ENCODE data around the gene EFCC1.

The EFCC1 gene

GRCh38 chr3:129007792-129008191 lies 6.7 kb downstream of the EFCC1 start:
- DNase-seq, result no peak
- in situ Hi-C loops (cut with MboI; ENCODE audit: low pct_unique_long_range_greater_than_20kb, low sequenced_read_pairs), result no loop called here

- no peak for DNase-seq
- in situ Hi-C loops (cut with MboI; ENCODE audit: low pct_unique_long_range_greater_than_20kb, low sequenced_read_pairs), result no loop called here
These were observed 8.2 kb downstream of the EFCC1 start for GRCh38 chr3:129009266-129009665.

GRCh38 chr3:129010310-129010956 lies 9.3 kb downstream of the EFCC1 start:
- no peak for DNase-seq
- in situ Hi-C loops (cut with MboI; ENCODE audit: low pct_unique_long_range_greater_than_20kb, low sequenced_read_pairs), result no loop called here

GRCh38 chr3:129013491-129013891 lies 12.4 kb downstream of the EFCC1 start:
- DNase-seq, result no peak
- in situ Hi-C loops (cut with MboI; ENCODE audit: low pct_unique_long_range_greater_than_20kb, low sequenced_read_pairs), result no loop called here

- in situ Hi-C loops (cut with MboI; ENCODE audit: low pct_unique_long_range_greater_than_20kb, low sequenced_read_pairs), result no loop called here
These were observed 13.0 kb downstream of the EFCC1 start for GRCh38 chr3:129014148-129014547.

GRCh38 chr3:129014793-129015345 lies 13.8 kb downstream of the EFCC1 start:
- DNase-seq, result no peak

More at GRCh38 chr3:129014148-129014547, 13.0 kb downstream of the EFCC1 start:
- no peak for DNase-seq

GRCh38 chr3:129015388-129016105 lies 14.4 kb downstream of the EFCC1 start:
- in situ Hi-C loops (cut with MboI; ENCODE audit: low pct_unique_long_range_greater_than_20kb, low sequenced_read_pairs), result no loop called here
- peak; percentile 33 for DNase-seq

More at GRCh38 chr3:129014793-129015345, 13.8 kb downstream of the EFCC1 start:
- in situ Hi-C loops (cut with MboI; ENCODE audit: low pct_unique_long_range_greater_than_20kb, low sequenced_read_pairs), result no loop called here

GRCh38 chr3:129016356-129016719 lies 15.2 kb downstream of the EFCC1 start:
- DNase-seq, result peak; percentile 81
- in situ Hi-C loops (cut with MboI; ENCODE audit: low pct_unique_long_range_greater_than_20kb, low sequenced_read_pairs), result no loop called here

GRCh38 chr3:129016720-129017483 lies 15.8 kb downstream of the EFCC1 start:
- in situ Hi-C loops (cut with MboI; ENCODE audit: low pct_unique_long_range_greater_than_20kb, low sequenced_read_pairs), result no loop called here
- DNase-seq, result no peak

GRCh38 chr3:129017484-129017899 lies 16.4 kb downstream of the EFCC1 start:
- in situ Hi-C loops (cut with MboI; ENCODE audit: low pct_unique_long_range_greater_than_20kb, low sequenced_read_pairs), result no loop called here
- no peak for DNase-seq

- in situ Hi-C loops (cut with MboI; ENCODE audit: low pct_unique_long_range_greater_than_20kb, low sequenced_read_pairs), result no loop called here
- no peak for DNase-seq
These were observed 17.2 kb downstream of the EFCC1 start for GRCh38 chr3:129018271-129018670.

GRCh38 chr3:129018751-129019150 lies 17.6 kb downstream of the EFCC1 start:
- in situ Hi-C loops (cut with MboI; ENCODE audit: low pct_unique_long_range_greater_than_20kb, low sequenced_read_pairs), result no loop called here
- DNase-seq, result no peak

GRCh38 chr3:129019266-129019665 lies 18.2 kb downstream of the EFCC1 start:
- no peak for DNase-seq
- in situ Hi-C loops (cut with MboI; ENCODE audit: low pct_unique_long_range_greater_than_20kb, low sequenced_read_pairs), result no loop called here

GRCh38 chr3:129020691-129021090 lies 19.6 kb downstream of the EFCC1 start:
- in situ Hi-C loops (cut with MboI; ENCODE audit: low pct_unique_long_range_greater_than_20kb, low sequenced_read_pairs), result no loop called here
- DNase-seq, result no peak

GRCh38 chr3:129021140-129021551 lies 20.0 kb downstream of the EFCC1 start:
- no peak for DNase-seq
- in situ Hi-C loops (cut with MboI; ENCODE audit: low pct_unique_long_range_greater_than_20kb, low sequenced_read_pairs), result no loop called here

- in situ Hi-C loops (cut with MboI; ENCODE audit: low pct_unique_long_range_greater_than_20kb, low sequenced_read_pairs), result no loop called here
- DNase-seq, result peak; percentile 61
These were observed 21.3 kb downstream of the EFCC1 start for GRCh38 chr3:129022114-129023007.

- DNase-seq, result no peak
- in situ Hi-C loops (cut with MboI; ENCODE audit: low pct_unique_long_range_greater_than_20kb, low sequenced_read_pairs), result no loop called here
These were observed 21.9 kb downstream of the EFCC1 start for GRCh38 chr3:129023008-129023358.

GRCh38 chr3:129023909-129024308 lies 22.8 kb downstream of the EFCC1 start:
- DNase-seq, result peak; percentile 27
- in situ Hi-C loops (cut with MboI; ENCODE audit: low pct_unique_long_range_greater_than_20kb, low sequenced_read_pairs), result no loop called here

- in situ Hi-C loops (cut with MboI; ENCODE audit: low pct_unique_long_range_greater_than_20kb, low sequenced_read_pairs), result no loop called here
- DNase-seq, result no peak
These were observed 24.0 kb downstream of the EFCC1 start for GRCh38 chr3:129025108-129025507.

Data from KBM-7 (cell line).